ENCODE data around the gene ZCCHC14.

- no peak for TF ChIP-seq POLR2A (IDR thresholded peaks at IDR 0.05)
- peak in 10 of 12 donors; percentile 21 to 65 (median 38) for TF ChIP-seq CTCF (IDR thresholded peaks at IDR 0.05)
Measured at GRCh38 chr16:87392821-87393679, 99.8 kb downstream of the ZCCHC14 start.
